HepG2 (cell line): ENCODE data around the gene ASTN2. TPM values are rescaled to one million over a fixed set of nuclear protein-coding genes. Genes with fewer than 3 reads are reported as not detected.

Experiments used
- ATAC-seq: fragments of 200-7000 bp; cut with Tn5 transposase; 3 replicates; pipeline ENCODE4 v1.9.1; 2020; ENCODE audit warnings: mild to moderate bottlenecking, moderate library complexity
- BruUV-seq: library from RNA; stranded (reverse); fragments of 400-500 nt; replicated peaks from 2 replicates; lab custom pipeline; 2021; lab: Mats Ljungman, UMichigan
- CTCF ChIA-PET: fragments of 300-600 bp; formaldehyde crosslinking; extraction: SDS; loops from one replicate; lab custom pipeline; 2021; ENCODE audit warnings: low total read pairs, inconsistent platforms, low intra/inter-chr PET ratio; lab: Yijun Ruan, JAX
- POLR2A ChIA-PET: fragments of 350-600 bp; sonication (Branson Sonifier 250); formaldehyde crosslinking; loops from one replicate; lab custom pipeline; 2020; ENCODE audit warnings: antibody characterized with exemption, inconsistent platforms; lab: Yijun Ruan, JAX
- DNase-seq: peaks from one replicate; pipeline ENCODE4 v3.0.0-alpha.2; 2015; ENCODE audit warnings: low spot score
- FAIRE-seq: peaks from 3 replicates; lab custom pipeline; 2011; peaks lifted over from hg19 to GRCh38; lab: Jason Lieb, UNC
- H2AFZ ChIP-seq: one replicate; pipeline ENCODE4 v1.6.1; 2011; ENCODE audit warnings: low read length, inconsistent platforms
- H3K27ac ChIP-seq: fragments of 300-600 bp; 3 replicates; pipeline ENCODE4 v1.8.0; 2011; ENCODE audit warnings: mixed run types, mild to moderate bottlenecking, mixed read lengths, low read length, inconsistent platforms; ENCODE audit not compliant: insufficient read depth; ENCODE audit errors: extremely low read length
- H3K27me3 ChIP-seq, 2 experiments: fragments of 200-600 bp in 1 of 2; 2 replicates in 1 of 2; 3 replicates in 1 of 2; pipeline versions ENCODE4 v1.6.0 to v1.8.0; 2011; ENCODE audit warnings: low read length in 2 of 2, mild to moderate bottlenecking in 2 of 2, moderate library complexity in 2 of 2, inconsistent platforms in 1 of 2; ENCODE audit not compliant: insufficient read depth in 2 of 2, control insufficient read depth in 1 of 2
- H3K36me3 ChIP-seq, 2 experiments: fragments of 200-600 bp in 1 of 2; replicated peaks in 1 of 2; 2 replicates in 1 of 2; 3 replicates in 1 of 2; pipeline versions ENCODE4 v1.5.1 to v1.8.0; 2011; ENCODE audit warnings: low read length in 2 of 2, inconsistent platforms in 1 of 2; ENCODE audit not compliant: insufficient read depth in 2 of 2, control insufficient read depth in 1 of 2
- H3K4me1 ChIP-seq: 2 replicates; pipeline ENCODE4 v1.5.1; 2012; ENCODE audit warnings: low read length, inconsistent platforms; ENCODE audit not compliant: insufficient read depth
- H3K4me2 ChIP-seq: 2 replicates; pipeline ENCODE4 v1.6.0; 2011; ENCODE audit warnings: low read depth, low read length, inconsistent platforms
- H3K4me3 ChIP-seq, 3 experiments: fragments of 200-600 bp in 1 of 3; sonication (generic), shearing (Covaris generic) in 1 of 3; replicated peaks in 1 of 3; 2 replicates each; pipeline ENCODE4 v1.5.1; 2011 to 2016; ENCODE audit warnings: low read length in 3 of 3, inconsistent platforms in 2 of 3, low read depth in 2 of 3, mild to moderate bottlenecking in 2 of 3, control low read depth in 1 of 3, mixed read lengths in 1 of 3; ENCODE audit not compliant: insufficient read depth in 1 of 3
- H3K79me2 ChIP-seq: one replicate; pipeline ENCODE4 v1.6.1; 2011; ENCODE audit warnings: low read length, inconsistent platforms; ENCODE audit not compliant: insufficient read depth
- H3K9ac ChIP-seq: 2 replicates; pipeline ENCODE4 v1.6.0; 2011; ENCODE audit warnings: mild to moderate bottlenecking, low read depth, low read length, inconsistent platforms; ENCODE audit not compliant: insufficient read depth
- H3K9me3 ChIP-seq: 2 replicates; pipeline ENCODE4 v1.5.1; 2012; ENCODE audit warnings: mild to moderate bottlenecking, low read length
- H4K20me1 ChIP-seq: 2 replicates; pipeline ENCODE4 v1.6.0; 2011; ENCODE audit warnings: inconsistent platforms, mild to moderate bottlenecking, low read length, moderate library complexity; ENCODE audit not compliant: insufficient read depth
- CENPBD1 ChIP-seq: sonication (generic); formaldehyde crosslinking; IDR thresholded peaks from 2 replicates; pipeline ENCODE4 v1.8.0; 2022; ENCODE audit warnings: missing genetic modification reagents, low read depth, mild to moderate bottlenecking, borderline replicate concordance
- CREM ChIP-seq, 2 experiments: sonication (generic) in 1 of 2; formaldehyde crosslinking in 1 of 2; IDR thresholded peaks; 2 replicates each; pipeline versions ENCODE4 v1.4.0 to v1.6.1; 2016 to 2020; ENCODE audit warnings: antibody characterized with exemption in 1 of 2, mild to moderate bottlenecking in 1 of 2, missing genetic modification reagents in 1 of 2
- FOXA1 ChIP-seq, 2 experiments: fragments of 450-650 bp in 1 of 2; sonication (generic) in 1 of 2; formaldehyde crosslinking in 1 of 2; IDR thresholded peaks; 2 replicates each; pipeline versions ENCODE4 v1.4.0 to v1.6.1; 2016 to 2020; ENCODE audit warnings: missing genetic modification reagents in 1 of 2
- GABPA ChIP-seq, 2 experiments: IDR thresholded peaks; 2 replicates each; pipeline ENCODE4 v1.6.1; 2011 to 2016; ENCODE audit warnings: low read depth in 2 of 2, low read length in 1 of 2, missing biosample characterization in 1 of 2, missing genetic modification characterization in 1 of 2
- GFI1 ChIP-seq: sonication (generic); formaldehyde crosslinking; IDR thresholded peaks from 2 replicates; pipeline ENCODE4 v1.5.0; 2020; ENCODE audit warnings: missing genetic modification reagents, mild to moderate bottlenecking, borderline replicate concordance
- ONECUT2 ChIP-seq: sonication (generic); formaldehyde crosslinking; IDR thresholded peaks from 2 replicates; pipeline ENCODE4 v1.4.0; 2020; ENCODE audit warnings: missing genetic modification reagents
- RXRB ChIP-seq: IDR thresholded peaks from 2 replicates; pipeline ENCODE4 v1.6.1; 2016; ENCODE audit warnings: borderline replicate concordance, missing genetic modification reagents, missing compliant biosample characterization
- ZBTB2 ChIP-seq: sonication (generic); formaldehyde crosslinking; IDR thresholded peaks from 2 replicates; pipeline ENCODE4 v1.8.0; 2022; ENCODE audit warnings: low read depth, missing genetic modification reagents
- ZNF546 ChIP-seq: sonication (generic); formaldehyde crosslinking; conservative IDR thresholded peaks from 2 replicates; pipeline ENCODE4 v1.8.1; 2023; ENCODE audit warnings: mild to moderate bottlenecking, missing genetic modification reagents
- ZNF782 ChIP-seq: sonication (generic); formaldehyde crosslinking; IDR thresholded peaks from 2 replicates; pipeline ENCODE4 v1.4.0; 2020; ENCODE audit warnings: missing genetic modification reagents, mild to moderate bottlenecking, borderline replicate concordance
- ZNF879 ChIP-seq: sonication (generic); formaldehyde crosslinking; IDR thresholded peaks from 2 replicates; pipeline ENCODE4 v1.8.1; 2023; ENCODE audit warnings: missing genetic modification reagents
- WGBS: methylation state at CpG from one replicate; pipeline ENCODE4 v1.1.6; 2017; ENCODE audit warnings: low lambda C conversion rate; 5-methylcytosine and 5-hydroxymethylcytosine counted together
- in situ Hi-C: cut with HindIII; loops from 2 replicates; pipeline ENCODE4 v1.10.0; 2017; ENCODE audit warnings: low pct_unique_long_range_greater_than_20kb; ENCODE audit not compliant: extremely low pct_ligation_motif_present
- intact Hi-C: fragments of 100-400 bp; cut with micrococcal nuclease; formaldehyde crosslinking; loops from one replicate; pipeline ENCODE4 v1.10.0; 2022; ENCODE audit not compliant: unreplicated experiment
- polyA plus RNA-seq, 8 experiments: library from polyadenylated mRNA; depleted of rRNA in 3 of 8; stranded (reverse) in 7 of 8; unstranded in 1 of 8; fragments of >200 nt; fragmentation: Illumina TruSeq in 4 of 8; extraction: Trizol in 4 of 8; gene quantifications; 2 replicates each; pipeline versions ENCODE4 v1.2.1 to v1.2.3, GENCODE V29; 2011 to 2016; ENCODE audit warnings: low read depth in 4 of 8, missing spikeins in 1 of 8, mixed read lengths in 1 of 8; ENCODE audit not compliant: insufficient read depth in 1 of 8
- total RNA-seq, 5 experiments: library from RNA; depleted of rRNA; stranded (reverse); fragments of >200 nt; fragmentation: Illumina TruSeq; extraction: Trizol; gene quantifications; 2 replicates each; pipeline ENCODE4 v1.2.3, GENCODE V29; 2016; ENCODE audit warnings: low read depth in 1 of 5

The ASTN2 gene
- total and polyA plus RNA-seq, 2 of the 13 experiments (the other 11 are each of a cell fraction or from before 2014, with no cell fraction given) = 5.2 to 13.5 TPM

GRCh38 chr9:117184173-117184572 lies 230.7 kb downstream of the ASTN2 start (continued):
- TF ChIP-seq ZNF879 (CRISPR knock-in tag) (no peak), FOXA1 (IDR thresholded peaks at IDR 0.05) (no peak), FOXA1 (CRISPR knock-in tag; IDR thresholded peaks at IDR 0.05) (no peak)

GRCh38 chr9:117182046-117182445 lies 232.8 kb downstream of the ASTN2 start:
- H3K4me1 ChIP-seq = no peaks in the 10 kb centered on the region
- no peaks in the 10 kb centered on the region for H3K36me3 ChIP-seq
- DNase-seq (no peak), FAIRE-seq (no peak), ATAC-seq (no peak)
- H3K9me3 ChIP-seq = no peaks in the 10 kb centered on the region
- in situ Hi-C loops (no loop called here), intact Hi-C loops (no loop called here)
- no peaks in the 10 kb centered on the region for H4K20me1 ChIP-seq
- no peaks in the 10 kb centered on the region for H3K27me3 ChIP-seq
- H3K9ac ChIP-seq = no peak overlapping the region
- H3K27ac ChIP-seq = no peak overlapping the region
- 0% methylated on average over 2 of the region's 2 CpGs for whole genome bisulfite sequencing
- H3K4me2 ChIP-seq = no peak overlapping the region
- CTCF ChIA-PET = no interaction called here
- TF ChIP-seq CENPBD1 (CRISPR knock-in tag) (no peak), ZNF782 (CRISPR knock-in tag) (no peak), RXRB (CRISPR knock-in tag) (no peak), GFI1 (no peak), ZNF546 (CRISPR knock-in tag) (no peak), ONECUT2 (CRISPR knock-in tag) (no peak), ZBTB2 (CRISPR knock-in tag) (no peak), GABPA (IDR thresholded peaks at IDR 0.05; ENCODE audit: low read depth, low read length) (no peak), GABPA (CRISPR knock-in tag; IDR thresholded peaks at IDR 0.05; ENCODE audit: low read depth) (no peak), CREM (IDR thresholded peaks at IDR 0.05) (no peak), CREM (CRISPR knock-in tag; IDR thresholded peaks at IDR 0.05) (no peak)
- POLR2A ChIA-PET = no interaction called here
- H3K4me3 ChIP-seq = no peak overlapping the region
- H2AFZ ChIP-seq = no peak overlapping the region
- no peaks in the 10 kb centered on the region for H3K79me2 ChIP-seq
- no TSS peak for BruUV-seq
